Stimulated activated CD8-positive, alpha-beta memory T cell treated with anti-CD3 and anti-CD28 coated beads, Interleukin-4, amount 100 ng/mL, for 48 hours (primary cell): ENCODE results near the gene SLC27A3.
A peak's percentile ranks its signal among the peaks of the same experiment; 100 is the strongest.
"Not testable (repeated sequence)": the region's sequence is repeated elsewhere in the genome, so short reads cannot be mapped to it uniquely, and the experiment has no call there.

Source experiments
- DNase-seq: peaks from one replicate; pipeline ENCODE4 v3.0.0-alpha.2; 2020

Gene SLC27A3

GRCh38 chr1:153764310-153764709 is 10.9 kb upstream of the SLC27A3 start:
- no peak for DNase-seq

GRCh38 chr1:153766663-153767062 is 8.5 kb upstream of the SLC27A3 start:
- not testable (repeated sequence) for DNase-seq

- DNase-seq, result no peak
Measured at GRCh38 chr1:153767519-153767918, 7.7 kb upstream of the SLC27A3 start.

- no peak for DNase-seq
Measured at GRCh38 chr1:153768316-153769181, 6.7 kb upstream of the SLC27A3 start.

- no peak for DNase-seq
Measured at GRCh38 chr1:153769221-153769620, 6.0 kb upstream of the SLC27A3 start.

GRCh38 chr1:153770797-153771196 is 4.4 kb upstream of the SLC27A3 start:
- no peak for DNase-seq

GRCh38 chr1:153771261-153771660 is 3.9 kb upstream of the SLC27A3 start:
- no peak for DNase-seq

GRCh38 chr1:153771841-153772593 is 3.2 kb upstream of the SLC27A3 start:
- DNase-seq, result peak; percentile 51

GRCh38 chr1:153773096-153773921 is 1.9 kb upstream of the SLC27A3 start:
- no peak for DNase-seq

GRCh38 chr1:153774026-153774595 is 1.1 kb upstream of the SLC27A3 start:
- DNase-seq, result no peak

GRCh38 chr1:153775458-153776327 is 486 bp downstream of the SLC27A3 start:
- DNase-seq, result peak; percentile 76

GRCh38 chr1:153776352-153776751 is 1.1 kb downstream of the SLC27A3 start:
- no peak for DNase-seq

GRCh38 chr1:153776845-153777370 is 1.7 kb downstream of the SLC27A3 start:
- DNase-seq, result no peak

GRCh38 chr1:153777648-153778047 is 2.4 kb downstream of the SLC27A3 start:
- no peak for DNase-seq

- DNase-seq, result no peak
Measured at GRCh38 chr1:153778051-153778823, 3.0 kb downstream of the SLC27A3 start.

GRCh38 chr1:153778824-153779519 is 3.8 kb downstream of the SLC27A3 start:
- DNase-seq, result no peak

GRCh38 chr1:153779781-153780541 is 4.8 kb downstream of the SLC27A3 start:
- DNase-seq, result no peak

GRCh38 chr1:153780551-153780950 is 5.3 kb downstream of the SLC27A3 start:
- no peak for DNase-seq

GRCh38 chr1:153782648-153783047 is 7.4 kb downstream of the SLC27A3 start:
- not testable (repeated sequence) for DNase-seq
